NCI-H1048 (cell line): ENCODE results near the gene THEMIS.
"Not testable (repeated sequence)": the region's sequence is repeated elsewhere in the genome, so short reads cannot be mapped to it uniquely, and the experiment has no call there.

Source experiments
- DNase-seq: peaks from one replicate; lab custom pipeline; 2025; lab: John Stamatoyannopoulos, UW

Gene THEMIS

GRCh38 chr6:127912914-127913313 is 12.1 kb upstream of the THEMIS start:
- DNase-seq = no peak

GRCh38 chr6:127907960-127908640 is 7.2 kb upstream of the THEMIS start:
- DNase-seq = no peak

DNA sequence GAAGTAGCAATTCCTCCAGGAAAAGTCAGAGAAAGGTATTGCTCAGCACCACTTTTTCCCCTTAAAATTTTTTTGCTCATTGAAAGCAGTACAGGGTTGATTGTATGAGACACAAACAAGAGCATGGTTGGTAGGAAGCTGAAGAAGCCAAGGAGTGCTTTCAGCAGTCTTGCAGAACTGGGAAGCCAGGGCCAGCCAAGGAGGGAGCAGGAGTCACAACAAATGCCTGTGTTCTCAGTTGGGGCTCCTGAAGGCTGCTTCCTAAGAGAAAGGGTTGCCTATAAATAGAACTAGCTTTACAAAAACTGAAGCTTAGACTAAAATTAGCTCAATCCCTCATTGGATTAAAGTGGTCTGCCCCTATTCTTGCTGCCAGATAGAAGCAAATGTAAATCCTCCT is 3.3 kb upstream of the THEMIS start:
- DNase-seq = no peak

- DNase-seq = no peak
These were observed 2.1 kb upstream of the THEMIS start for GRCh38 chr6:127902933-127903332.

DNA sequence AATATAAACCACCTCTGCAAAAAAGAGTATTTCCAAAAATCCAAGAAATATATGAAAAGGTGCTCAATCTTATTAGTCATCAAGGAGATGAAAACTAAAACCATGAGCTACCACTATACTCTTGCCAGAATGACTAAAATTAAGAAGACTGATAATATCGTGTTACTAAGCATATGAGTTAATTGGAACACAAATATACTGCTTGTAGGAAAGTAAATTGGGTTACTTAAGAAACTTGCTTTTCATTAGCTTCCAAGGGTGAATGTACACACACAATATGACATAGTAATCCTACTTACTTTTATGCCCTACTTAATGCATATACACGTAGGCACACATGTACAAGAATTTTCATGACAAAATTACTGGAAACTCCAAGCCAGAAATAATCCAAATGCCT is 3.4 kb downstream of the THEMIS start:
- no peak for DNase-seq

DNA sequence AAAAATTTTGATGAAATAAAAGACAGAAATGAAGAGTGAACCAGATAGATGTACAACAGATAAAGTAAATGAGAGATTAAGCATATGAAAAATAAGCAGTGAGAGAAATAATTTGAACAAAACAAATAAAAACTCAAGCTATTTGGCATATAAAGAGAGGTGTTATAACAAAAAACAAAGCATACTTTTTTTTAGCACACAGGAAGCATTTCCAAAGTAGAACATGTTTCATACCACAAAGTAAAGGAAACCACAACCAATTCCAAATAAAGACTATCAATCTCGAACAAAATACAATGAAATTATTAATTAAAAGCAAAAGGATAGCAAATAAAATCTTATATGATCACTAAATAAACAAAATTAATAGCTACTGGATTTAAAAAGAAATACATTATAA is 6.8 kb downstream of the THEMIS start:
- no peak for DNase-seq

- DNase-seq = no peak
These were observed 7.3 kb downstream of the THEMIS start for GRCh38 chr6:127893541-127893940.

- no peak for DNase-seq
These were observed 9.0 kb downstream of the THEMIS start for GRCh38 chr6:127891731-127892326.

DNA sequence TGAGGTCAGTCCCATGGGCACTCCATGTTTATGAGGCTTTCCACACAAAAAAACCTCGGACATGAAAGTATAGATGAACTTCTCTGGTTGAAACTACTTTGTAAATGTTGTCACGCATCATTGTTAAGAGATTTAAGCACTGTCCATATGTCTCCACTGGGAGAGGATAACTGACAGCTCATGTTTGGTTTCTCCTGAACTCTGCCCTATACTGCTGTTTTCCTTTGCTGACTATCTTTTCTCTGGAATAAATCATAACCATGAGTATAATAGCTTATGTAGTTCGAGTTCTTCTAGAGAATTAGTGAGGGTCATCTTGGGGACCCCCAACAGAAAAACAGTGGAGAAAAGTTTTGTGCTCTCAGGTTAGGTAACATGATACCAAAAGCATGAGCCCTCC is 14.3 kb downstream of the THEMIS start:
- no peak for DNase-seq

DNA sequence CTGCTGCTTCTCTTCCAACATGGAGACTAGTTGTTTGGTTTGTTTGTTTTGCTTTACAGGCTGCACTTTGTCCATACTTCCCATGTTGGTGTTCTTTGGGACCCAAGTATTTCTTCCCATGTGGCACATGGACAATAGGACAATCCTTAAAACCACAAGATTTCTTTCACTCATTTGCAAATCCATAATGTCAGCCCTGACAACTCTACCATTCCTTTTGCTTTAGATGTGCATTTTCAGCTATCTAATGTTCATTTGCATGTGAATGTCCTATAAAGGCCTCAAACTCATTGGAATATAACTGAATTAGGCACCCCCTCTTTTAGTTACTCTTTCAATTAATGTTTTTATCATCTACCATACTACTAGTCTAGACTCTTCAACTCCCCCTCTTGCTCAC is 16.7 kb downstream of the THEMIS start:
- DNase-seq = no peak

- not testable (repeated sequence) for DNase-seq
These were observed 18.9 kb downstream of the THEMIS start for GRCh38 chr6:127881949-127882348.

GRCh38 chr6:127880429-127880828 is 20.4 kb downstream of the THEMIS start:
- DNase-seq = no peak

GRCh38 chr6:127879685-127880084 is 21.2 kb downstream of the THEMIS start:
- DNase-seq = no peak

GRCh38 chr6:127878115-127878514 is 22.7 kb downstream of the THEMIS start:
- DNase-seq = no peak

- no peak for DNase-seq
These were observed 23.6 kb downstream of the THEMIS start for GRCh38 chr6:127877231-127877630.

DNA sequence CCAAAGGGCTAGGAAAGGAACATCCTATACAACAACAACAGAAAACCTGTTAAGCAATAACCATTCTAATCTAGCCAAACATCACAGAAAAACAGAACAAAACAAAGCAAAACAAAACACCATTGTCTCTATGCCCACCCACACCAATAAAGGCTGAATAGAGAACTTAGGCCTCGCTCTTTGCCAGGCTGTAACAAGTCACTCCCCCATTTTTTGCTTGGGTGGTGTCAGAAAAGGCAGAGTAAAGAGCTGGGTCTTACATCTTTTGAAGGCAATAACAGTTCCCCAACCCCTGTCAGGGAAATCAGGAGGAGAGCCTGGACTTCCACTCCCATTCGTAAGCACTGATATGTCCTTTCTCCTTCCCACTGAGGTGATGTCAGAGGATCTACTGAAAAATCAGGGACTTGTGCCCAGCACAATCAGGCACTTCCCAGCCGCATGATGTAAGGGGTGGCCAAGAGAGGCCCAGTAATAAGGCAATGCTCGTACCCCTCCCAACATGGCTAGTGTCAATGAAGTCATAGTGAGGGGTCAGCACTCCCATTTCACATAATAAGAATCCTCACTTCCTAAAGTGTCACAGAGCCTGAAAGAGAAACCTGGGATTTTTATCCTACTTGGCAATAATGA is 31.0 kb downstream of the THEMIS start:
- no peak for DNase-seq

DNA sequence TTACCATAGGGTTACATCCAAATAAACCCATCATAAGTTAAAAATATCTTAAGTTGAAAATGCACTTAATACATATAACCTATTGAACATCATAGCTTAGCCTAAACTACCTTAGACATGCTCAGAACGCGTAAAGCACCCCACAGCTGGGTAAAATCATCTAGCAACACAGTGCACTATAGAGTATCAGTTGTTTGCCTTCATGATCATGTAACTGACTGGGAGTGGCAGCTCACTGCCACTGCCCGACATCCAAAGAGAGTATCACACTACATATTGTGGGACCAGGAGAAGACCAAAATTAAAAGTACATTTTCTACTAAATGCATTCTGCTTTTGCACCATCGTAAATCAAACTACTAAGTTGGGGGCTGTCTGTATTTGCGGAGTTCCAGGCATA is 31.7 kb downstream of the THEMIS start:
- no peak for DNase-seq

GRCh38 chr6:127868338-127868737 is 32.5 kb downstream of the THEMIS start:
- no peak for DNase-seq

GRCh38 chr6:127866766-127867165 is 34.1 kb downstream of the THEMIS start:
- DNase-seq = no peak

DNA sequence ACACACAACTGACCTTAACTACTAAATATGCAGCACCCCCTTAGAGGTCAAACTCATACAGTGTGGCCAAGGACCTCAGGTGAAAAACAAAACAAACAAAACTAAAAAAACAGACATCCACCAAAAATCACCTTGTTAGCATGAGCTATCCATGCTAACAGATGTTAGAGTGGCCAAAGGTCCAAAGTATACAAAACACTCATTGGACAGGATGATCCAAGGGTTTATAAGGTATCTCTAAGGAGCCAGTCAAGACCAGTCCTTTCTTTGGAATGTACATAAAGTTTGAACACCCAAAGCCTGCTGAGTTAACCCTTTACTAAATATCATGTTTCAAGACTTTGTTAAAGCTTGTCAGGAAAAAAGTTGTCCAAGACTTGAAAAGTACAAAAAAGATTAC is 35.8 kb downstream of the THEMIS start:
- DNase-seq = no peak

DNA sequence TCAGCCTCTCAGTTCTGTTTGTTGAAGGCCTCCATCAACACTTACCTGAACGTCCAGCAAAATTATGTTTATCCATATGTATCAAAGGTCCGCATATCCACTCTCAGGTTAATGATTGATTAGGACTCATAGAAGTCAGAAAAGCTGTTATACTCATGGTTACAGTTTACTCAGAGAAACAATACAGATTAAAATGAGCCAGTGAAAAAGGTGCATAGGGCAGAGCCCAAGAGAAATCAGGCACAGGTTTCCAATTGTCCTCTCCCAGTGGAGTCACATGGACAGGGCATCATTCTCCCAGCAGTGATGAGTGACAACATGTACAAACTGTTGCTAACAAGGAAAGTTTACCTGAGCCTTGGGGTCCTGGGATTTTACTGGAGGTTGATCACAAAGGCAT is 36.2 kb downstream of the THEMIS start:
- DNase-seq = no peak

DNA sequence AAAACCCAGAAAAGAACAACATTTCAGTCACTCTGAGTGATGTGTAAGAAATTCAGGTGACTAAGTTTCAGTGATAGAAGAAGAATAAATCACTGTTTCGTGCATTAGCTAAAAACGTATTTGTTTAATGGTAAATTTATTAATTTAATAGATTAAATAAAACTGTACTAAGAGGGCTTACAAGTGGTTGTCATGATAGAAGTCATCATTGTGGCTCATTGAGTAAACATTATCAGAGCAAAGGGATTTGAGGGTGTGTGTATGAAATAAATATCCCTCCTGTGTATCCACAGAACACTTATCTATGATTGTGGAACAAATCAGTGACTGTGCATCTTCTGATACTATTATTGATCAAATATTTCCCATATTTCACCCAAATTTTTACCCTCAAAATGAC is 40.1 kb downstream of the THEMIS start:
- DNase-seq = no peak

DNA sequence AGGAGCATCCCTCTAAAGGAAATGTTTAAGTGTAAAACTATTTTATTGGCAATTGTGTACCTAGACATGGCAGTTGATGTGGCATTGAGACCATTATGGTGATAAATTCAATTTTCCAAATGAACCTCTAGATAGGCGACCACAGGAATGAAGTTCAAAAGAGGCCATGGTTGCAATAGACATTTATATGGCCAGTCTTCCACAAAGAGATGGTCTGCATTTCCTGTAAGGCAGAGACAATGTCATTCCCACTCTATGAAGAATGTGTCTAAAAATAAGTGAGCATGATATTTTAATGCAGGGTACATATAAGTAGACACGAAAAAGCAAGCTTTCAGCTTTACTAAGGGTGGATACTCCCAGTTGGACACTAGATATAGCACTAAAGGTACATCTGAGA is 40.9 kb downstream of the THEMIS start:
- DNase-seq = no peak
